ENCODE data around the gene ASXL1.
"Not testable (repeated sequence)": the region's sequence is repeated elsewhere in the genome, so short reads cannot be mapped to it uniquely, and the experiment has no call there.

- not testable (repeated sequence) for TF ChIP-seq EZH2 (IDR thresholded peaks at IDR 0.05; ENCODE audit: borderline replicate concordance, insufficient read depth, low read depth, low read length, poor library complexity, severe bottlenecking); CTCF (IDR thresholded peaks at IDR 0.05)
Measured at GRCh38 chr20:32322260-32322659, 35.9 kb upstream of the ASXL1 start.
